Epidermal melanocyte (primary cell): ENCODE measurements around the gene VPREB1.
"Not testable (repeated sequence)": the region's sequence is repeated elsewhere in the genome, so short reads cannot be mapped to it uniquely, and the experiment has no call there.

Experiments
- DNase-seq: peaks from one replicate; pipeline ENCODE4 v3.0.0; 2011; ENCODE audit warnings: low spot score; ENCODE audit not compliant: insufficient read length

VPREB1 gene

GRCh38 chr22:22293436-22293835, 48.9 kb downstream of the VPREB1 start:
- DNase-seq: not testable (repeated sequence)

DNA sequence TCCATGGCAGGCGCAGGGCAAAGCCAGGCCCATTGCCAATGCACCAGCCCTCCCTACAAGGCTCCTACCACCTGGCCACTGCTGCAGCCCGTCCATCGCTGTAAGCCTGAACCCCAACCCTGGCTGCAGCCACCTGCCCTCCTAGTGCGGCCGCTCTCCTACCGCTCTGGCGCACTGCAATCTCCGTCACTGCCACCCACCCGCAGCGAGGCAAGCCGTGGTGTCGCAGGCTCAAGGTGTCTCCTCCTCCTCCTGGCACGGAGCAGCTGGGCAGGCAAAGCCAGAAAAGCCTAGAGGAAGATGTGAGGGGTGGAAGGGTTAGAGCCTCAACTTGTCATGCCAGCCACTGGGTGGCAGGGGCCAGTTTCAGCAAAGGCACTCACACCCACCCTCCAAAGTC, 50.1 kb downstream of the VPREB1 start:
- DNase-seq: not testable (repeated sequence)
